ENCODE measurements around the gene TMEM258.

TMEM258 gene

DNA sequence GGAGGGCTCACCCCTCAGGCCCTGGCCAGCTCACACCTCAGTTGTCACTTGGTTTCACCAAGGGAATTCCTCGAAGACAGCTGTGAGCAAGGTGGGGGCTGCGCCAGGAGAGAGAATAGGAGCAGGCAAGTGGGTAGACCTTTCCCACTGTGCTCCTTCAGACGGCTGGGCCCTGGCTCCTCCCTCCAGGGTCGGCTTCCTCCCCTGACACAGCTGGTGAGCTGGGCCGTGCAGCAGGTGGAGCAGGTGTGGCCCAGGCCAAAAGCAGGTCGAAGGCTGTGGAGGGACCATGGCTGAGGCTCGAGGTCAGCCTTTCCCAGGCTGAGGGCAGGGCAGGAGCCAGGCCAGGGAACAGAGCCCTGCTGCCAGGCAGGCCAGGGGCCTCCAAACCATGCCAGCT is 52.4 kb downstream of the TMEM258 start:
- DNase-seq (ENCODE audit: low read depth), result no peak
- TF ChIP-seq, protein P1, sequence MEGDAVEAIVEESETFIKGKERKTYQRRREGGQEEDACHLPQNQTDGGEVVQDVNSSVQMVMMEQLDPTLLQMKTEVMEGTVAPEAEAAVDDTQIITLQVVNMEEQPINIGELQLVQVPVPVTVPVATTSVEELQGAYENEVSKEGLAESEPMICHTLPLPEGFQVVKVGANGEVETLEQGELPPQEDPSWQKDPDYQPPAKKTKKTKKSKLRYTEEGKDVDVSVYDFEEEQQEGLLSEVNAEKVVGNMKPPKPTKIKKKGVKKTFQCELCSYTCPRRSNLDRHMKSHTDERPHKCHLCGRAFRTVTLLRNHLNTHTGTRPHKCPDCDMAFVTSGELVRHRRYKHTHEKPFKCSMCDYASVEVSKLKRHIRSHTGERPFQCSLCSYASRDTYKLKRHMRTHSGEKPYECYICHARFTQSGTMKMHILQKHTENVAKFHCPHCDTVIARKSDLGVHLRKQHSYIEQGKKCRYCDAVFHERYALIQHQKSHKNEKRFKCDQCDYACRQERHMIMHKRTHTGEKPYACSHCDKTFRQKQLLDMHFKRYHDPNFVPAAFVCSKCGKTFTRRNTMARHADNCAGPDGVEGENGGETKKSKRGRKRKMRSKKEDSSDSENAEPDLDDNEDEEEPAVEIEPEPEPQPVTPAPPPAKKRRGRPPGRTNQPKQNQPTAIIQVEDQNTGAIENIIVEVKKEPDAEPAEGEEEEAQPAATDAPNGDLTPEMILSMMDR (IDR thresholded peaks at IDR 0.05; ENCODE audit: insufficient read depth, low read depth, low read length, missing control alignments), result no peak

DNA sequence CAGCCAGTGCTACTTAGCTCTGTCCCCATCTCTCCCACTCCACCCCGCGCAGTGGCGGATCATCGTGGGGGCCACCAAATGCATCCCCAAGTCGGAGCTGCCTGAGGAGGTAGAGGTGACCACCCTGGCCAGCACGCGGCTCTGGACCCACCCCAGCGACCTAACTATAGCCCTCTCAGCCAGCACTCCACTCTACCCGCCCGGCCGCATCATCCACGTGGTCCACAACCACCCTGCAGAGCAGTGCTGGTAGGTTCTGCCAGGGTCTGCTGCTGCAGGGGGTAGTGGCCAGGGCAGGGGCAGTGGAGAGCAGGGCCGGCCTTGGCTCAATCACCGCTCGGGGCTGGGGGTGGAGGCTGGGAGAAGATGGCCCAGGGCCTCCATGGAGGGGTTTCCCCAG is 53.0 kb downstream of the TMEM258 start:
- no peak overlapping the region for H3K4me3 ChIP-seq (ENCODE audit: low read length)
- TF ChIP-seq, protein P1 (IDR thresholded peaks at IDR 0.05; ENCODE audit: insufficient read depth, low read depth, low read length, missing control alignments), result no peak
- no peak for DNase-seq (ENCODE audit: low read depth)

More for the DNA sequence above, 52.4 kb downstream of the TMEM258 start:
- no peak overlapping the region for H3K4me3 ChIP-seq (ENCODE audit: low read length)
